ENCODE measurements around the gene SMPD3.

SMPD3 gene

GRCh38 chr16:68351463-68351862, 96.8 kb downstream of the SMPD3 start:
- no peak for DNase-seq

- DNase-seq: no peak
Measured at GRCh38 chr16:68350813-68351350, 97.4 kb downstream of the SMPD3 start.

GRCh38 chr16:68349838-68350410, 98.4 kb downstream of the SMPD3 start:
- DNase-seq: no peak

- DNase-seq: no peak
Measured at GRCh38 chr16:68348639-68349445, 99.5 kb downstream of the SMPD3 start.

GRCh38 chr16:68347605-68348004, 100.7 kb downstream of the SMPD3 start:
- no peak for DNase-seq

GRCh38 chr16:68346892-68347480, 101.3 kb downstream of the SMPD3 start:
- no peak for DNase-seq

- no peak for DNase-seq
Measured at GRCh38 chr16:68345958-68346635, 102.2 kb downstream of the SMPD3 start.

GRCh38 chr16:68345351-68345810, 102.9 kb downstream of the SMPD3 start:
- DNase-seq: peak; percentile 25

- no peak for DNase-seq
Measured at GRCh38 chr16:68344252-68344651, 104.1 kb downstream of the SMPD3 start.

- DNase-seq: no peak
Measured at GRCh38 chr16:68343137-68343536, 105.2 kb downstream of the SMPD3 start.

- no peak for DNase-seq
Measured at GRCh38 chr16:68342620-68343019, 105.7 kb downstream of the SMPD3 start.

- DNase-seq: no peak
Measured at GRCh38 chr16:68339214-68339613, 109.1 kb downstream of the SMPD3 start.

GRCh38 chr16:68338326-68339119, 109.8 kb downstream of the SMPD3 start:
- no peak for DNase-seq

GRCh38 chr16:68335175-68335574, 113.1 kb downstream of the SMPD3 start:
- no peak for DNase-seq

GRCh38 chr16:68332411-68333121, 115.7 kb downstream of the SMPD3 start:
- no peak for DNase-seq

- DNase-seq: no peak
Measured at GRCh38 chr16:68331879-68332410, 116.4 kb downstream of the SMPD3 start.

- DNase-seq: no peak
Measured at GRCh38 chr16:68328860-68329390, 119.4 kb downstream of the SMPD3 start.

- peak; percentile 77 for DNase-seq
Measured at GRCh38 chr16:68328151-68328859, 120.0 kb downstream of the SMPD3 start.

GRCh38 chr16:68324780-68325357, 123.4 kb downstream of the SMPD3 start:
- DNase-seq: no peak

- no peak for DNase-seq
Measured at GRCh38 chr16:68324336-68324735, 124.0 kb downstream of the SMPD3 start.

Measured in activated gamma-delta T cell treated with Interleukin-2 at 50 U/mL for 16 hours (primary cell).